Right lobe of liver (tissue), 6 donors: ENCODE measurements around the gene ANAPC4. TPM values are rescaled to one million over a fixed set of nuclear protein-coding genes. Genes with fewer than 3 reads are reported as not detected.

Experiments used
- ATAC-seq, 4 donors: fragments of 200-7000 bp; cut with Tn5 transposase; one replicate each; pipeline ENCODE4 v1.9.1; 2020; ENCODE audit warnings: mild to moderate bottlenecking in 4 of 4, moderate library complexity in 4 of 4
- DNase-seq, 3 donors: peaks; one replicate each; pipeline ENCODE4 v3.0.0-alpha.2; 2020
- H3K27ac ChIP-seq, 3 donors: fragments of 200-600 bp; one replicate each; pipeline ENCODE4 v1.8.0; 2022
- H3K27me3 ChIP-seq, 2 donors: fragments of 200-600 bp; one replicate each; pipeline ENCODE4 v1.8.0; 2022
- H3K36me3 ChIP-seq, 4 donors: fragments of 200-600 bp; sonication (generic) in 1 of 4; one replicate each; pipeline versions ENCODE4 v1.5.1 to v1.8.0; 2017 to 2022; ENCODE audit warnings: control low read depth in 1 of 4
- H3K4me1 ChIP-seq, 4 donors: fragments of 200-600 bp; sonication (generic) in 1 of 4; one replicate each; pipeline versions ENCODE4 v1.5.1 to v1.8.0; 2017 to 2022; ENCODE audit warnings: control low read depth in 1 of 4
- H3K4me3 ChIP-seq, 3 donors: fragments of 200-600 bp; one replicate each; pipeline ENCODE4 v1.8.0; 2022
- H3K9me3 ChIP-seq, 4 donors: fragments of 200-600 bp; sonication (generic) in 1 of 4; one replicate each; pipeline versions ENCODE4 v1.5.1 to v1.8.0; 2017 to 2022; ENCODE audit warnings: control low read depth in 1 of 4
- CTCF ChIP-seq, 4 donors: fragments of 200-600 bp in 3 of 4; fragments of 450-650 bp in 1 of 4; IDR thresholded peaks; one replicate each; pipeline versions ENCODE4 v1.5.1 to v1.8.0; 2016 to 2022; ENCODE audit warnings: antibody characterized with exemption in 4 of 4, mild to moderate bottlenecking in 2 of 4
- POLR2A ChIP-seq: fragments of 450-650 bp; IDR thresholded peaks from one replicate; pipeline ENCODE4 v1.6.1; 2017; ENCODE audit warnings: antibody characterized with exemption, mild to moderate bottlenecking
- WGBS: methylation state at CpG from one replicate; pipeline ENCODE4 v1.1.6; 2018; ENCODE audit warnings: low coverage, low lambda C conversion rate; ENCODE audit not compliant: insufficient coverage; ENCODE audit errors: missing lambda C conversion rate; 5-methylcytosine and 5-hydroxymethylcytosine counted together
- intact Hi-C, 2 donors: fragments of 100-400 bp; cut with DNase I; formaldehyde crosslinking; loops; one replicate each; pipeline versions ENCODE4 v1.11.2 to v1.14.1; 2022
- total RNA-seq, 6 experiments: library from RNA; depleted of rRNA in 2 of 6; stranded (reverse); fragments of >200 nt in 2 of 6; fragmentation: NEBNext Ultra II Directional in 3 of 6; extraction: Animal tissue kit (Norgen Biotek cat#: 25700) in 3 of 6; gene quantifications; one replicate each; pipeline versions ENCODE4 v1.1.0 to v1.2.4, GENCODE V29; 2016 to 2023
- donor health status: DM: no; HTN: yes; CAD: no.
- donor health status: DM: no; HTN: no; CAD: no.
- donor health status: DM: no; HTN: no; CAD: no.
- donor health status: DM: no; HTN: yes; CAD: no.
- donor health status: DM: no; HTN: yes; CAD: no.

The ANAPC4 gene
- total RNA-seq, 6 experiments from 2014 or later: 7.2 to 13.9 (median 11.4) TPM

- no peaks in the 10 kb centered on the region for H3K9me3 ChIP-seq
- H3K27ac ChIP-seq: no peak overlapping the region
- no peak overlapping the region for H3K4me3 ChIP-seq
- TF ChIP-seq CTCF (IDR thresholded peaks at IDR 0.05) (no peak), POLR2A (no peak)
- H3K36me3 ChIP-seq: no peaks in the 10 kb centered on the region
- intact Hi-C loops: loop anchor here (10.0 kb wide), 1 partner anchor 324 kb away; no protein-coding TSS in a partner anchor
- peaks cover 0 to 7% (median 0%) of the 10 kb centered on the region in 4 donors for H3K4me1 ChIP-seq
- peak in 2 of 3 donors; percentile 49 to 62 for DNase-seq
- ATAC-seq: peak; percentile 60 to 64 (median 62)
- no peaks in the 10 kb centered on the region for H3K27me3 ChIP-seq
- WGBS: 50% methylated on average over 8 of the region's 8 CpGs
Observed at GRCh38 chr4:25440478-25441030, 63.5 kb downstream of the ANAPC4 start.

GRCh38 chr4:25441519-25442117 lies 64.6 kb downstream of the ANAPC4 start:
- 29% methylated on average over 6 of the region's 6 CpGs for WGBS
- intact Hi-C loops: loop anchor here (10.0 kb wide), 1 partner anchor 323 kb away; no protein-coding TSS in a partner anchor

GRCh38 chr4:25442863-25443307 lies 65.8 kb downstream of the ANAPC4 start:
- Histone ChIP-seq H3K9me3 (no peaks in the 10 kb centered on the region), H3K27me3 (no peaks in the 10 kb centered on the region), H3K4me1 (peaks cover 0 to 7% (median 0%) of the 10 kb centered on the region in 4 donors), H3K36me3 (no peaks in the 10 kb centered on the region), H3K4me3 (no peak overlapping the region), H3K27ac (no peak overlapping the region)
- TF ChIP-seq POLR2A: no peak
- no peak for TF ChIP-seq CTCF (IDR thresholded peaks at IDR 0.05)
- DNase-seq (no peak), ATAC-seq (no peak)
- 50% methylated on average over 7 of the region's 9 CpGs for WGBS
- intact Hi-C loops: loop anchor here (10.0 kb wide), 1 partner anchor 322 kb away; no protein-coding TSS in a partner anchor

More at GRCh38 chr4:25441519-25442117, 64.6 kb downstream of the ANAPC4 start:
- H3K36me3 ChIP-seq: no peaks in the 10 kb centered on the region
- no peak overlapping the region for H3K4me3 ChIP-seq
- TF ChIP-seq POLR2A: no peak
- peak; percentile 49 to 72 (median 62) for TF ChIP-seq CTCF (IDR thresholded peaks at IDR 0.05)
- peaks cover 0 to 7% (median 0%) of the 10 kb centered on the region in 4 donors for H3K4me1 ChIP-seq
- H3K9me3 ChIP-seq: no peaks in the 10 kb centered on the region
- peak in 2 of 3 donors; percentile 52 to 61 for DNase-seq
- no peak overlapping the region for H3K27ac ChIP-seq
- peak; percentile 77 to 85 (median 84) for ATAC-seq
- H3K27me3 ChIP-seq: no peaks in the 10 kb centered on the region

- intact Hi-C loops: loop anchor here (10.0 kb wide), 1 partner anchor 321 kb away; no protein-coding TSS in a partner anchor
- H3K36me3 ChIP-seq: no peaks in the 10 kb centered on the region
- WGBS: 78% methylated on average over 3 of the region's 6 CpGs
- H3K27me3 ChIP-seq: no peaks in the 10 kb centered on the region
- H3K27ac ChIP-seq: no peak overlapping the region
- TF ChIP-seq CTCF (IDR thresholded peaks at IDR 0.05) (no peak), POLR2A (no peak)
- no peaks in the 10 kb centered on the region for H3K9me3 ChIP-seq
- ATAC-seq (no peak), DNase-seq (no peak)
- H3K4me1 ChIP-seq: peaks cover 0 to 7% (median 0%) of the 10 kb centered on the region in 4 donors
- no peak overlapping the region for H3K4me3 ChIP-seq
Observed at GRCh38 chr4:25443851-25444250, 66.8 kb downstream of the ANAPC4 start.
